Spleen (tissue), 11 donors: ENCODE measurements around the gene SSH2. TPM values are rescaled to one million over a fixed set of nuclear protein-coding genes. Genes with fewer than 3 reads are reported as not detected.

Source experiments
- DNase-seq: peaks from one replicate; pipeline ENCODE4 v3.0.0-alpha.2; 2020
- H3K27ac ChIP-seq, 8 donors: fragments of 200-600 bp; sonication (generic) in 7 of 8; 1 replicate in 4 of 8; 2 replicates in 4 of 8; pipeline versions ENCODE4 v1.5.0 to v1.8.0; 2016 to 2021; ENCODE audit warnings: inconsistent platforms in 4 of 8, mild to moderate bottlenecking in 4 of 8, moderate library complexity in 1 of 8
- H3K27me3 ChIP-seq, 7 donors: fragments of 200-600 bp; sonication (generic) in 6 of 7; replicated peaks in 1 of 7; 1 replicate in 4 of 7; 2 replicates in 3 of 7; pipeline versions ENCODE4 v1.5.0 to v1.8.0; 2016 to 2021; ENCODE audit warnings: inconsistent platforms in 3 of 7, mild to moderate bottlenecking in 1 of 7
- H3K36me3 ChIP-seq, 6 donors: fragments of 200-600 bp; sonication (generic) in 5 of 6; 1 replicate in 4 of 6; 2 replicates in 2 of 6; pipeline versions ENCODE4 v1.5.0 to v1.8.0; 2016 to 2021; ENCODE audit warnings: inconsistent platforms in 2 of 6
- H3K4me1 ChIP-seq, 6 donors: fragments of 200-600 bp; sonication (generic) in 5 of 6; 1 replicate in 3 of 6; 2 replicates in 3 of 6; pipeline versions ENCODE4 v1.5.0 to v1.8.0; 2016 to 2021; ENCODE audit warnings: inconsistent platforms in 3 of 6
- H3K4me3 ChIP-seq, 8 donors: fragments of 200-600 bp; sonication (generic) in 7 of 8; 1 replicate in 4 of 8; 2 replicates in 4 of 8; pipeline versions ENCODE4 v1.5.0 to v1.8.0; 2016 to 2021; ENCODE audit warnings: inconsistent platforms in 4 of 8, mild to moderate bottlenecking in 4 of 8, moderate library complexity in 2 of 8
- H3K9me3 ChIP-seq, 8 donors: fragments of 200-600 bp; sonication (generic) in 7 of 8; 1 replicate in 4 of 8; 2 replicates in 4 of 8; pipeline versions ENCODE4 v1.5.0 to v1.8.0; 2016 to 2021; ENCODE audit warnings: inconsistent platforms in 4 of 8
- CTCF ChIP-seq, 11 experiments: fragments of 200-600 bp in 7 of 11; fragments of 450-650 bp in 4 of 11; sonication (generic) in 4 of 11; IDR thresholded peaks in 8 of 11; conservative IDR thresholded peaks in 3 of 11; 1 replicate in 7 of 11; 2 replicates in 4 of 11; pipeline versions ENCODE4 v1.4.0 to v1.8.0; 2016 to 2021; ENCODE audit warnings: antibody characterized with exemption in 11 of 11, inconsistent platforms in 4 of 11, mild to moderate bottlenecking in 1 of 11
- POLR2A ChIP-seq, 3 donors: fragments of 450-650 bp; IDR thresholded peaks; one replicate each; pipeline ENCODE4 v1.5.1; 2017; ENCODE audit warnings: antibody characterized with exemption in 3 of 3, mild to moderate bottlenecking in 1 of 3
- POLR2AphosphoS5 ChIP-seq, 3 donors: sonication (generic); formaldehyde crosslinking; IDR thresholded peaks; one replicate each; pipeline ENCODE4 v1.5.1; 2017; ENCODE audit warnings: antibody characterized with exemption in 3 of 3
- WGBS, 5 donors: extraction: QIAGEN DNeasy Blood & Tissue Kit in 3 of 5; methylation state at CpG; one replicate each; pipeline versions ENCODE4 v1.1.5 to v1.1.7; 2013 to 2018; 5-methylcytosine and 5-hydroxymethylcytosine counted together
- intact Hi-C: fragments of 100-400 bp; cut with DNase I; formaldehyde crosslinking; loops from one replicate; pipeline ENCODE4 v1.15.0; 2023; ENCODE audit warnings: low total_unique reads
- polyA plus RNA-seq, 3 donors: library from polyadenylated mRNA; stranded (reverse); fragments of 200-250 nt; gene quantifications; one replicate each; pipeline ENCODE4 v1.2.1, GENCODE V29; 2013
- total RNA-seq, 7 donors: library from RNA; depleted of rRNA in 3 of 7; stranded (reverse); fragments of >200 nt in 3 of 7; fragmentation: NEBNext Ultra II Directional in 4 of 7; extraction: Animal tissue kit (Norgen Biotek cat#: 25700) in 4 of 7; gene quantifications; one replicate each; pipeline versions ENCODE4 v1.1.0 to v1.2.1, GENCODE V29; 2016 to 2021
- donor health status: healthy with polysubstance abuse.
- donor health status: DM: no; HTN: no; CAD: no; lungs with moderate emphysema.
- donor health status: DM: no; HTN: no; CAD: no.
- donor health status: Bipolar disorder and iron deficiency.
- donor health status: healthy.
- donor health status: DM: no; HTN: no; CAD: no.
- donor health status: DM: yes; HTN: yes; CAD: no.

Gene SSH2
- total and polyA plus RNA-seq, 10 donors: 15.9 to 182 (median 113) TPM

- intact Hi-C loops: no loop called here
- TF ChIP-seq POLR2AphosphoS5 (IDR thresholded peaks at IDR 0.05) (no peak), POLR2A (IDR thresholded peaks at IDR 0.05) (no peak), CTCF (IDR thresholded peaks at IDR 0.05 in 8 of 11, conservative IDR thresholded peaks at IDR 0.05 in 3 of 11) (no peak)
- H3K4me1 ChIP-seq: peaks cover 24 to 100% (median 86%) of the 10 kb centered on the region in 6 donors
- no peaks in the 10 kb centered on the region for H3K9me3 ChIP-seq
- H3K27ac ChIP-seq: peak overlapping the region in 5 of 8 donors; percentile 72 to 97 (median 95)
- H3K4me3 ChIP-seq: peak overlapping the region in 1 of 8 donors; percentile 39
- no peaks in the 10 kb centered on the region for H3K27me3 ChIP-seq
- no peak for DNase-seq
- 95 to 100% (median 97%) methylated on average over 2 of the region's 2 CpGs for WGBS, 5 donors
- peaks cover 0 to 31% (median 3%) of the 10 kb centered on the region in 6 donors for H3K36me3 ChIP-seq
These were observed 214.3 kb downstream of the SSH2 start for GRCh38 chr17:29715680-29716079.

- no peak overlapping the region for H3K4me3 ChIP-seq
- DNase-seq: no peak
- 56 to 78% (median 74%) methylated on average over 1 of the region's 1 CpG for WGBS, 5 donors
- intact Hi-C loops: no loop called here
- no peaks in the 10 kb centered on the region for H3K9me3 ChIP-seq
- TF ChIP-seq CTCF (IDR thresholded peaks at IDR 0.05 in 8 of 11, conservative IDR thresholded peaks at IDR 0.05 in 3 of 11): no peak
- no peak for TF ChIP-seq POLR2A (IDR thresholded peaks at IDR 0.05)
- TF ChIP-seq POLR2AphosphoS5 (IDR thresholded peaks at IDR 0.05): no peak
- peaks cover 0 to 29% (median 3%) of the 10 kb centered on the region in 6 donors for H3K36me3 ChIP-seq
- peaks cover 29 to 100% (median 85%) of the 10 kb centered on the region in 6 donors for H3K4me1 ChIP-seq
- H3K27me3 ChIP-seq: no peaks in the 10 kb centered on the region
- H3K27ac ChIP-seq: peak overlapping the region in 7 of 8 donors; percentile 49 to 97 (median 55)
These were observed 215.9 kb downstream of the SSH2 start for GRCh38 chr17:29714146-29714545.

- Histone ChIP-seq H3K36me3 (peaks cover 0 to 23% (median 3%) of the 10 kb centered on the region in 6 donors), H3K4me3 (no peak overlapping the region), H3K27me3 (no peaks in the 10 kb centered on the region), H3K9me3 (no peaks in the 10 kb centered on the region), H3K4me1 (peaks cover 29 to 100% (median 85%) of the 10 kb centered on the region in 6 donors), H3K27ac (peak overlapping the region; percentile 30 to 97 (median 55))
- intact Hi-C loops: no loop called here
- no peak for DNase-seq
- TF ChIP-seq CTCF (IDR thresholded peaks at IDR 0.05 in 8 of 11, conservative IDR thresholded peaks at IDR 0.05 in 3 of 11) (no peak), POLR2A (IDR thresholded peaks at IDR 0.05) (no peak), POLR2AphosphoS5 (IDR thresholded peaks at IDR 0.05) (peak in 1 of 3 donors; percentile 26)
These were observed 216.4 kb downstream of the SSH2 start for GRCh38 chr17:29713626-29714025.

- TF ChIP-seq POLR2AphosphoS5 (IDR thresholded peaks at IDR 0.05) (peak in 1 of 3 donors; percentile 20), POLR2A (IDR thresholded peaks at IDR 0.05) (no peak)
- Histone ChIP-seq H3K4me1 (peaks cover 27 to 100% (median 83%) of the 10 kb centered on the region in 6 donors), H3K27me3 (no peaks in the 10 kb centered on the region), H3K36me3 (peaks cover 0 to 15% (median 3%) of the 10 kb centered on the region in 6 donors), H3K27ac (peak overlapping the region in 5 of 8 donors; percentile 42 to 97 (median 95)), H3K9me3 (no peaks in the 10 kb centered on the region), H3K4me3 (no peak overlapping the region)
- no peak for DNase-seq
- WGBS, 5 donors: 92 to 96% (median 94%) methylated on average over 11 of the region's 11 CpGs
- intact Hi-C loops: no loop called here
These were observed 218.2 kb downstream of the SSH2 start for GRCh38 chr17:29711588-29712385.
